Stimulated activated CD4-positive, alpha-beta T cell treated with anti-CD3 and anti-CD28 coated beads, Interleukin-1b, Interleukin-23, amount 100 ng/mL, for 4 hours (primary cell): Measurements from ENCODE around the gene TENM3.

Source experiments
- DNase-seq, 2 donors: peaks; one replicate each; pipeline ENCODE4 v3.0.0-alpha.2; 2020; ENCODE audit warnings: low read depth in 2 of 2

The TENM3 gene

GRCh38 chr4:182738283-182739047, 495.3 kb downstream of the TENM3 start:
- DNase-seq, result no peak

GRCh38 chr4:182740256-182740655, 497.1 kb downstream of the TENM3 start:
- no peak for DNase-seq

- no peak for DNase-seq
These were observed 497.9 kb downstream of the TENM3 start for GRCh38 chr4:182741054-182741453.

GRCh38 chr4:182741914-182742313, 498.7 kb downstream of the TENM3 start:
- DNase-seq, result no peak

GRCh38 chr4:182743815-182744214, 500.6 kb downstream of the TENM3 start:
- DNase-seq, result no peak

GRCh38 chr4:182745237-182745636, 502.0 kb downstream of the TENM3 start:
- no peak for DNase-seq

- DNase-seq, result no peak
These were observed 503.7 kb downstream of the TENM3 start for GRCh38 chr4:182746876-182747275.

- DNase-seq, result no peak
These were observed 505.1 kb downstream of the TENM3 start for GRCh38 chr4:182748283-182748682.

GRCh38 chr4:182748949-182749348, 505.7 kb downstream of the TENM3 start:
- DNase-seq, result no peak

GRCh38 chr4:182749667-182750167, 506.5 kb downstream of the TENM3 start:
- no peak for DNase-seq

GRCh38 chr4:182752158-182752910, 509.1 kb downstream of the TENM3 start:
- DNase-seq, result no peak

GRCh38 chr4:182754895-182755294, 511.7 kb downstream of the TENM3 start:
- DNase-seq, result no peak

GRCh38 chr4:182756161-182756690, 513.0 kb downstream of the TENM3 start:
- no peak for DNase-seq

- DNase-seq, result no peak
These were observed 515.1 kb downstream of the TENM3 start for GRCh38 chr4:182758273-182758672.

- DNase-seq, result no peak
These were observed 517.4 kb downstream of the TENM3 start for GRCh38 chr4:182760551-182761043.

- no peak for DNase-seq
These were observed 520.9 kb downstream of the TENM3 start for GRCh38 chr4:182764137-182764536.

GRCh38 chr4:182764642-182765041, 521.4 kb downstream of the TENM3 start:
- no peak for DNase-seq

GRCh38 chr4:182765987-182766856, 523.0 kb downstream of the TENM3 start:
- DNase-seq, result no peak

GRCh38 chr4:182766857-182767250, 523.7 kb downstream of the TENM3 start:
- DNase-seq, result no peak

- no peak for DNase-seq
These were observed 525.6 kb downstream of the TENM3 start for GRCh38 chr4:182768838-182769237.

- DNase-seq, result no peak
These were observed 527.2 kb downstream of the TENM3 start for GRCh38 chr4:182770259-182770995.
